Measurements from ENCODE around the gene CCR5. TPM values are rescaled to one million over a fixed set of nuclear protein-coding genes. Genes with fewer than 3 reads are reported as not detected.

CCR5 gene
- total RNA-seq, 4 donors from 2014 or later = 0.23 to 1.8 (median 0.44) TPM

- H3K4me3 ChIP-seq = no peak overlapping the region
- WGBS, 2 donors (ENCODE audit: low coverage in 1 of 2) = 90 to 93% methylated on average over 2 of the region's 2 CpGs
- H3K27me3 ChIP-seq = peaks cover 18% of the 10 kb centered on the region
- no peak for ATAC-seq
- H3K36me3 ChIP-seq = no peaks in the 10 kb centered on the region
- no peak for TF ChIP-seq POLR2A (IDR thresholded peaks at IDR 0.05)
- TF ChIP-seq POLR2AphosphoS5 (IDR thresholded peaks at IDR 0.05) = no peak
- no peak for TF ChIP-seq EP300 (IDR thresholded peaks at IDR 0.05)
- no peak for TF ChIP-seq CTCF (IDR thresholded peaks at IDR 0.05)
- no peaks in the 10 kb centered on the region for H3K9me3 ChIP-seq
- peaks cover 0 to 11% (median 4%) of the 10 kb centered on the region in 3 donors for H3K4me1 ChIP-seq
- no peak overlapping the region for H3K27ac ChIP-seq
Measured at GRCh38 chr3:46410669-46411068, 39.9 kb downstream of the CCR5 start.

- no peak for ATAC-seq
- TF ChIP-seq EP300 (IDR thresholded peaks at IDR 0.05) = no peak
- H3K4me3 ChIP-seq = no peak overlapping the region
- H3K4me1 ChIP-seq = peaks cover 0 to 5% (median 0%) of the 10 kb centered on the region in 3 donors
- WGBS, 2 donors (ENCODE audit: low coverage in 1 of 2) = 85 to 100% methylated on average over 2 of the region's 2 CpGs
- H3K9me3 ChIP-seq = no peaks in the 10 kb centered on the region
- H3K27me3 ChIP-seq = peaks cover 18% of the 10 kb centered on the region
- H3K36me3 ChIP-seq = no peaks in the 10 kb centered on the region
- H3K27ac ChIP-seq = no peak overlapping the region
Measured at GRCh38 chr3:46411271-46411670, 40.5 kb downstream of the CCR5 start.

GRCh38 chr3:46412786-46413298 lies 42.1 kb downstream of the CCR5 start:
- H3K9me3 ChIP-seq = no peaks in the 10 kb centered on the region
- H3K27ac ChIP-seq = no peak overlapping the region
- ATAC-seq = no peak
- H3K4me3 ChIP-seq = no peak overlapping the region
- TF ChIP-seq CTCF (IDR thresholded peaks at IDR 0.05) (no peak), POLR2A (IDR thresholded peaks at IDR 0.05) (no peak), POLR2AphosphoS5 (IDR thresholded peaks at IDR 0.05) (no peak), EP300 (IDR thresholded peaks at IDR 0.05) (no peak)
- H3K4me1 ChIP-seq = no peaks in the 10 kb centered on the region
- no peaks in the 10 kb centered on the region for H3K36me3 ChIP-seq
- WGBS, 2 donors (ENCODE audit: low coverage in 1 of 2) = 48 to 56% methylated on average over 2 to 3 of the region's 3 CpGs
- peaks cover 5% of the 10 kb centered on the region for H3K27me3 ChIP-seq

GRCh38 chr3:46413951-46414350 lies 43.2 kb downstream of the CCR5 start:
- WGBS, 2 donors (ENCODE audit: low coverage in 1 of 2) = 63 to 81% methylated on average over 3 to 4 of the region's 5 CpGs
- H3K4me1 ChIP-seq = no peaks in the 10 kb centered on the region
- TF ChIP-seq CTCF (IDR thresholded peaks at IDR 0.05) (no peak), EP300 (IDR thresholded peaks at IDR 0.05) (no peak), POLR2AphosphoS5 (IDR thresholded peaks at IDR 0.05) (no peak), POLR2A (IDR thresholded peaks at IDR 0.05) (no peak)

GRCh38 chr3:46414739-46415138 lies 44.0 kb downstream of the CCR5 start:
- TF ChIP-seq POLR2AphosphoS5 (IDR thresholded peaks at IDR 0.05) = no peak
- no peak for TF ChIP-seq CTCF (IDR thresholded peaks at IDR 0.05)
- TF ChIP-seq EP300 (IDR thresholded peaks at IDR 0.05) = no peak
- no peak for TF ChIP-seq POLR2A (IDR thresholded peaks at IDR 0.05)
- WGBS, 2 donors (ENCODE audit: low coverage in 1 of 2) = 76 to 100% methylated on average over 1 to 4 of the region's 4 CpGs
- Histone ChIP-seq H3K27ac (no peak overlapping the region), H3K27me3 (peaks cover 5% of the 10 kb centered on the region), H3K4me1 (no peaks in the 10 kb centered on the region), H3K9me3 (no peaks in the 10 kb centered on the region), H3K36me3 (no peaks in the 10 kb centered on the region), H3K4me3 (no peak overlapping the region)
- no peak for ATAC-seq

More at GRCh38 chr3:46413951-46414350, 43.2 kb downstream of the CCR5 start:
- Histone ChIP-seq H3K36me3 (no peaks in the 10 kb centered on the region), H3K9me3 (no peaks in the 10 kb centered on the region), H3K4me3 (no peak overlapping the region), H3K27me3 (peaks cover 5% of the 10 kb centered on the region), H3K27ac (no peak overlapping the region)
- ATAC-seq = no peak
